B cell (primary cell): ENCODE data around the gene PHACTR1. TPM values are rescaled to one million over a fixed set of nuclear protein-coding genes. Genes with fewer than 3 reads are reported as not detected.

Experiments used
- ATAC-seq: fragments of 200-7000 bp; cut with Tn5 transposase; one replicate; pipeline ENCODE4 v1.10.0; 2021; ENCODE audit warnings: low read depth, mild to moderate bottlenecking, moderate number of reproducible peaks, moderate library complexity
- CTCF ChIA-PET: fragments of 350-600 bp; sonication (Branson Sonifier 250); formaldehyde crosslinking; loops from one replicate; lab custom pipeline; 2021; ENCODE audit warnings: antibody characterized with exemption, inconsistent platforms; lab: Charles Lee
- POLR2A ChIA-PET: fragments of 350-600 bp; sonication (Branson Sonifier 250); formaldehyde crosslinking; loops from one replicate; lab custom pipeline; 2021; ENCODE audit warnings: antibody characterized with exemption; lab: Charles Lee
- DNase-seq: peaks from one replicate; pipeline ENCODE4 v3.0.0; 2013
- H2AFZ ChIP-seq: 2 replicates; pipeline ENCODE4 v1.6.1; 2012; ENCODE audit warnings: mild to moderate bottlenecking, low read depth, low read length; ENCODE audit not compliant: insufficient read depth, poor library complexity, severe bottlenecking
- H3K27ac ChIP-seq, 2 donors: 1 replicate in 1 of 2; 2 replicates in 1 of 2; pipeline ENCODE4 v1.5.1; 2012 to 2013; ENCODE audit warnings: low read length in 2 of 2, mild to moderate bottlenecking in 2 of 2, moderate library complexity in 1 of 2
- H3K27me3 ChIP-seq, 4 experiments: fragments of 200-600 bp in 1 of 4; sonication (generic) in 1 of 4; replicated peaks in 1 of 4; 1 replicate in 2 of 4; 2 replicates in 2 of 4; pipeline versions ENCODE4 v1.6.1 to v1.7.0; 2013 to 2016; ENCODE audit warnings: low read length in 3 of 4, mild to moderate bottlenecking in 2 of 4, mixed read lengths in 1 of 4, moderate library complexity in 1 of 4; ENCODE audit not compliant: insufficient read depth in 4 of 4, control insufficient read depth in 3 of 4; ENCODE audit errors: control extremely low read depth in 1 of 4
- H3K36me3 ChIP-seq, 2 experiments: replicated peaks in 1 of 2; 1 replicate in 1 of 2; 2 replicates in 1 of 2; pipeline versions ENCODE4 v1.6.1 to v1.7.1; 2013; ENCODE audit warnings: low read length in 1 of 2; ENCODE audit not compliant: insufficient read depth in 2 of 2, control insufficient read depth in 1 of 2; ENCODE audit errors: control extremely low read depth in 1 of 2, extremely low read depth in 1 of 2
- H3K4me1 ChIP-seq, 2 donors: fragments of 200-600 bp in 1 of 2; sonication (generic) in 1 of 2; 1 replicate in 1 of 2; 2 replicates in 1 of 2; pipeline versions ENCODE4 v1.5.1 to v1.6.1; 2013 to 2017; ENCODE audit warnings: low read length in 2 of 2; ENCODE audit not compliant: control insufficient read depth in 2 of 2, insufficient read depth in 2 of 2
- H3K4me2 ChIP-seq: replicated peaks from 2 replicates; pipeline ENCODE3; 2012; ENCODE audit warnings: mild to moderate bottlenecking, low read depth, low read length; ENCODE audit not compliant: poor library complexity, severe bottlenecking
- H3K4me3 ChIP-seq, 5 experiments: fragments of 200-600 bp in 1 of 5; sonication (generic) in 1 of 5; 1 replicate in 3 of 5; 2 replicates in 2 of 5; pipeline versions ENCODE4 v1.5.1 to v1.7.0; 2011 to 2016; ENCODE audit warnings: low read length in 4 of 5, mild to moderate bottlenecking in 4 of 5, low read depth in 2 of 5, control low read depth in 1 of 5, moderate library complexity in 1 of 5; ENCODE audit not compliant: insufficient read depth in 1 of 5; ENCODE audit errors: control extremely low read depth in 1 of 5, extremely low read depth in 1 of 5
- H3K79me2 ChIP-seq: fragments of 200-600 bp; sonication (generic); one replicate; pipeline ENCODE4 v1.6.0; 2016; ENCODE audit warnings: low read length; ENCODE audit not compliant: control insufficient read depth, insufficient read depth
- H3K9ac ChIP-seq: fragments of 200-600 bp; sonication (generic); 2 replicates; pipeline ENCODE4 v1.6.1; 2017; ENCODE audit warnings: mild to moderate bottlenecking, low read length, moderate library complexity
- H3K9me3 ChIP-seq, 3 donors: one replicate each; pipeline versions ENCODE4 v1.6.1 to v1.7.1; 2013; ENCODE audit warnings: low read length in 2 of 3; ENCODE audit not compliant: control insufficient read depth in 2 of 3, insufficient read depth in 1 of 3; ENCODE audit errors: control extremely low read depth in 1 of 3
- H4K20me1 ChIP-seq: 2 replicates; pipeline ENCODE4 v1.6.0; 2012; ENCODE audit warnings: mild to moderate bottlenecking, low read length; ENCODE audit not compliant: insufficient read depth, control insufficient read depth, poor library complexity, severe bottlenecking
- H3K27ac Mint-ChIP-seq: one replicate; pipeline ENCODE4 v1.8.0; 2021; ENCODE audit warnings: mixed read lengths
- H3K27me3 Mint-ChIP-seq: one replicate; pipeline ENCODE4 v1.8.0; 2021; ENCODE audit warnings: mixed read lengths
- H3K4me1 Mint-ChIP-seq: one replicate; pipeline ENCODE4 v1.8.0; 2021; ENCODE audit warnings: mixed read lengths
- H3K4me3 Mint-ChIP-seq: one replicate; pipeline ENCODE4 v1.8.0; 2021; ENCODE audit warnings: mixed read lengths
- H3K9me3 Mint-ChIP-seq: one replicate; pipeline ENCODE4 v1.8.0; 2022; ENCODE audit warnings: mixed read lengths; ENCODE audit not compliant: insufficient read depth
- CTCF ChIP-seq: fragments of 200-600 bp; IDR thresholded peaks from one replicate; pipeline ENCODE4 v1.8.0; 2022; ENCODE audit warnings: antibody characterized with exemption, mild to moderate bottlenecking
- EZH2 ChIP-seq: IDR thresholded peaks from 2 replicates; pipeline ENCODE4 v1.6.1; 2012; ENCODE audit warnings: borderline replicate concordance, low read depth, mild to moderate bottlenecking, moderate library complexity, low read length; ENCODE audit not compliant: insufficient read depth, poor library complexity, severe bottlenecking
- WGBS: methylation state at CpG from one replicate; pipeline ENCODE4 v1.1.5; 2013; ENCODE audit warnings: missing lambda C conversion rate; ENCODE audit not compliant: insufficient coverage; 5-methylcytosine and 5-hydroxymethylcytosine counted together
- intact Hi-C: fragments of 100-400 bp; cut with micrococcal nuclease; formaldehyde crosslinking; loops from one replicate; pipeline ENCODE4 v1.10.0; 2022
- polyA plus RNA-seq: library from polyadenylated mRNA; depleted of rRNA; stranded (reverse); fragments of >200 nt; gene quantifications from 2 replicates; pipeline ENCODE4 v1.2.3, GENCODE V29; 2012
- total RNA-seq, 2 donors: library from RNA; stranded (reverse); fragments of 120-200 nt in 1 of 2; gene quantifications; 1 replicate in 1 of 2; 2 replicates in 1 of 2; pipeline versions ENCODE4 v1.2.3 to v1.2.4, GENCODE V29; 2013 to 2022

Gene PHACTR1
- total and polyA plus RNA-seq, 2 donors (not counting 1 experiment from before 2014, with no cell fraction given) = 30.2 to 129 TPM

- no peak for TF ChIP-seq EZH2
- no peak for TF ChIP-seq CTCF
- POLR2A ChIA-PET = no interaction called here
- no peak overlapping the region for H2AFZ ChIP-seq
- no peaks in the 10 kb centered on the region for H3K9me3 Mint-ChIP-seq
- peaks cover 26% of the 10 kb centered on the region for H3K27me3 Mint-ChIP-seq
- H3K4me2 ChIP-seq = no peak overlapping the region
- no peaks in the 10 kb centered on the region for H4K20me1 ChIP-seq
- CTCF ChIA-PET = no interaction called here
- no peak overlapping the region for H3K4me3 ChIP-seq
- no peaks in the 10 kb centered on the region for H3K79me2 ChIP-seq
- ATAC-seq = no peak
- H3K9ac ChIP-seq = no peak overlapping the region
- no peaks in the 10 kb centered on the region for H3K36me3 ChIP-seq
- H3K4me1 Mint-ChIP-seq = peaks cover 4% of the 10 kb centered on the region
- no peak overlapping the region for H3K27ac Mint-ChIP-seq
- H3K27ac ChIP-seq = no peak overlapping the region
- H3K4me1 ChIP-seq = no peaks in the 10 kb centered on the region
- intact Hi-C loops = no loop called here
- H3K4me3 Mint-ChIP-seq = no peak overlapping the region
- H3K9me3 ChIP-seq = no peaks in the 10 kb centered on the region
- DNase-seq = no peak
- peaks cover 0 to 8% (median 0%) of the 10 kb centered on the region in 4 experiments for H3K27me3 ChIP-seq
- WGBS = 94% methylated on average over 2 of the region's 7 CpGs
Measured at GRCh38 chr6:13180538-13180937, 464.0 kb downstream of the PHACTR1 start.

- ChIA-PET CTCF (no interaction called here), POLR2A (no interaction called here)
- no peaks in the 10 kb centered on the region for H3K9me3 ChIP-seq
- DNase-seq (no peak), ATAC-seq (no peak)
- peaks cover 0 to 4% (median 0%) of the 10 kb centered on the region in 4 experiments for H3K27me3 ChIP-seq
- H3K4me3 ChIP-seq = no peak overlapping the region
- no peaks in the 10 kb centered on the region for H4K20me1 ChIP-seq
- no peak overlapping the region for H3K4me3 Mint-ChIP-seq
- H3K27me3 Mint-ChIP-seq = peaks cover 23% of the 10 kb centered on the region
- H2AFZ ChIP-seq = no peak overlapping the region
- TF ChIP-seq EZH2 (no peak), CTCF (no peak)
- 88% methylated on average over 5 of the region's 8 CpGs for WGBS
- no peaks in the 10 kb centered on the region for H3K4me1 ChIP-seq
- peaks cover 4% of the 10 kb centered on the region for H3K4me1 Mint-ChIP-seq
- intact Hi-C loops = no loop called here
- H3K9ac ChIP-seq = no peak overlapping the region
- H3K27ac ChIP-seq = no peak overlapping the region
- no peaks in the 10 kb centered on the region for H3K79me2 ChIP-seq
- no peaks in the 10 kb centered on the region for H3K9me3 Mint-ChIP-seq
- no peak overlapping the region for H3K27ac Mint-ChIP-seq
- H3K36me3 ChIP-seq = no peaks in the 10 kb centered on the region
- no peak overlapping the region for H3K4me2 ChIP-seq
Measured at GRCh38 chr6:13181393-13181792, 464.8 kb downstream of the PHACTR1 start.
